T-helper 2 cell treated with Interferon-gamma antibody and Interleukin-4, amounts not matched to agents 5 μg/mL and 100 μg/mL, for 36 hours (primary cell): ENCODE data around the gene CD99.

Experiments used
- DNase-seq: peaks from one replicate; pipeline ENCODE4 v3.0.0; 2021; ENCODE audit warnings: low spot score
- H3K27ac Mint-ChIP-seq: one replicate; pipeline ENCODE4 v1.8.0; 2021; ENCODE audit warnings: mild to moderate bottlenecking, mixed read lengths
- H3K27me3 Mint-ChIP-seq: one replicate; pipeline ENCODE4 v1.8.0; 2021; ENCODE audit warnings: low read depth, mixed read lengths
- H3K36me3 Mint-ChIP-seq: one replicate; pipeline ENCODE4 v1.8.0; 2021; ENCODE audit warnings: low read depth, mixed read lengths
- H3K4me1 Mint-ChIP-seq: one replicate; pipeline ENCODE4 v1.8.0; 2021; ENCODE audit warnings: low read depth, mixed read lengths
- H3K4me3 Mint-ChIP-seq: one replicate; pipeline ENCODE4 v1.8.0; 2022; ENCODE audit warnings: mild to moderate bottlenecking, moderate library complexity, mixed read lengths
- H3K9me3 Mint-ChIP-seq: one replicate; pipeline ENCODE4 v1.8.0; 2021; ENCODE audit warnings: mixed read lengths

Gene CD99, protein sequence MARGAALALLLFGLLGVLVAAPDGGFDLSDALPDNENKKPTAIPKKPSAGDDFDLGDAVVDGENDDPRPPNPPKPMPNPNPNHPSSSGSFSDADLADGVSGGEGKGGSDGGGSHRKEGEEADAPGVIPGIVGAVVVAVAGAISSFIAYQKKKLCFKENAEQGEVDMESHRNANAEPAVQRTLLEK

DNA sequence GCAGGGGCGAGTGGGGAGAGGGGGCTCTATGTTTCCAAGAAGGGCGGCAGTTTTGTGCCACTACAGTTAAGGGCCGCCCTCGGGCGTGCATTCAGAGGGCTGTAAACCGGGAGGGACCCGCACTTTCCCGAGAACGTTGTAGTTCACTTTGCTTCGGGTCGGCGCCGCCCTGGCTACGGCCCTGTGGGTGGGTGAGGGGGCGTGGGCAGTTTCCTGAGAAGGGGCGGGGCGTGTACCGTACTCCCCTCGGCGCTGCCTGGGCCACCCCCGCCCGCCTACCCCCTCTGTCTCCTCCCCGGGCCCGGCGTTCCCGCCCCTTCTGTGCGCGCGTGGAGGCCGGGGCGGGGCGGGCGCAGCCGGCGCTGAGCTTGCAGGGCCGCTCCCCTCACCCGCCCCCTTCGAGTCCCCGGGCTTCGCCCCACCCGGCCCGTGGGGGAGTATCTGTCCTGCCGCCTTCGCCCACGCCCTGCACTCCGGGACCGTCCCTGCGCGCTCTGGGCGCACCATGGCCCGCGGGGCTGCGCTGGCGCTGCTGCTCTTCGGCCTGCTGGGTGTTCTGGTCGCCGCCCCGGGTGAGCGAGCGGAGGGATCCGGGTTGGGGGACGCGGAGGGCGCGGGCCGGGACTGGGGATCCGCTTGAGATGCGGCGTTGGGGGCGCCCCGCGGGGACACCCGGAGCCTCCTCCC, at the start of gene CD99:
TSS of gene CD99 (plus strand) at position 440 of the 687 bp plus-strand sequence. CDS start at position 506, 66 bp downstream.
- Mint-ChIP-seq H3K4me3 (peak within 1 kb of the TSS; percentile 95), H3K27ac (peak within 1 kb of the TSS; percentile 92), H3K4me1 (peaks cover 30% of the 10 kb centered on the region), H3K9me3 (no peaks in the 10 kb centered on the region), H3K27me3 (no peaks in the 10 kb centered on the region), H3K36me3 (peaks cover 31% of the 10 kb centered on the region)
- DNase-seq: peak; percentile 90

DNA sequence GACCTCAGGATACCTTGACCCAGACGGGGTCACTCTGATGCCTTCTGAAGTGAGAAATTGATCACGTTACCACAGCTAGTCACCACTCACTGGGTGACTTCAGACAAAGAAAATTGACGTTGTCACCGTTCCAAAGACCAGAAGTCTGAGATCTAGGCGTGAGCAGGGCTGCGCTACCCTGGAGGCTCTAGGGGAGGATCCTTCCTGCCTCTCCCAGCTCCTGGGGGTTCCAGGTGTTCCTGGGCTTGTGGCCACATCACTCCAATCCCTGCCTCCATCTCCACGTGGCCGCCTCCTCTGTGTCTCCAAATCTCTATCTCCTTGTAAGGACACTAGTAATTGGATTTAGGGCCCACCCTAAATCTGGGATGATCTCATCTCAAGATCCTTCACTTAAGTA, 48.9 kb upstream of the CD99 start:
- Mint-ChIP-seq H3K4me3 (no peak overlapping the region), H3K4me1 (peaks cover under 1% of the 10 kb centered on the region), H3K36me3 (peaks cover 15% of the 10 kb centered on the region), H3K9me3 (no peaks in the 10 kb centered on the region), H3K27me3 (no peaks in the 10 kb centered on the region), H3K27ac (no peak overlapping the region)
- DNase-seq: no peak

- Mint-ChIP-seq H3K9me3 (no peaks in the 10 kb centered on the region), H3K27ac (no peak overlapping the region), H3K36me3 (peaks cover 12% of the 10 kb centered on the region), H3K27me3 (no peaks in the 10 kb centered on the region), H3K4me3 (no peak overlapping the region), H3K4me1 (peaks cover 7% of the 10 kb centered on the region)
- no peak for DNase-seq
These were observed 48.3 kb upstream of the CD99 start for GRCh38 chrX:2642791-2643190.

GRCh38 chrX:2643880-2644279, 47.2 kb upstream of the CD99 start:
- Mint-ChIP-seq H3K36me3 (peaks cover 8% of the 10 kb centered on the region), H3K4me3 (no peak overlapping the region), H3K9me3 (no peaks in the 10 kb centered on the region), H3K27ac (no peak overlapping the region), H3K4me1 (peaks cover 8% of the 10 kb centered on the region), H3K27me3 (no peaks in the 10 kb centered on the region)
- no peak for DNase-seq

- Mint-ChIP-seq H3K4me1 (peaks cover 8% of the 10 kb centered on the region), H3K27ac (no peak overlapping the region), H3K27me3 (no peaks in the 10 kb centered on the region), H3K9me3 (no peaks in the 10 kb centered on the region), H3K36me3 (peaks cover 3% of the 10 kb centered on the region), H3K4me3 (no peak overlapping the region)
- DNase-seq: no peak
These were observed 45.5 kb upstream of the CD99 start for GRCh38 chrX:2645563-2645962.

GRCh38 chrX:2647627-2648026, 43.5 kb upstream of the CD99 start:
- Mint-ChIP-seq H3K4me3 (no peak overlapping the region), H3K36me3 (peaks cover 3% of the 10 kb centered on the region), H3K4me1 (peaks cover 8% of the 10 kb centered on the region), H3K9me3 (no peaks in the 10 kb centered on the region), H3K27me3 (no peaks in the 10 kb centered on the region), H3K27ac (no peak overlapping the region)
- peak; percentile 56 for DNase-seq

DNA sequence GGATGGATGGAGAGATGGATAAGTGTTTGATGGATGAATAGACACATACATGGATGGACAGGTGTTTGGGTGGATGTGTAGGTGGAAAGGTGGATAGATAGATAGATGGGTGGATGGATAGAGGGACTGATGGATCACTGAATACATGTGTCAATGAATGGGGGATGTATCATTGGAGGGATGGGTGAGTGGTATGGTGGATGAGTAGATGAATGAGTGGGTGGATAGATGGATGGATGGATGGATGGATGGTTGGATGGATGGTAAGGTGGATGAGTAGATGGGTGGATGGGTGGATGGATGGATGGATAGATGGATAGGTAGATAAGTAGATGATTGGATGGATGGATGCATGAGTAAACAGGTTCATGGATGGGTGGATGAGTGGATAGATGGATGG, 41.1 kb upstream of the CD99 start:
- no peak overlapping the region for H3K27ac Mint-ChIP-seq

GRCh38 chrX:2650865-2651264, 40.2 kb upstream of the CD99 start:
- Mint-ChIP-seq H3K9me3 (no peaks in the 10 kb centered on the region), H3K36me3 (peaks cover 3% of the 10 kb centered on the region), H3K27ac (no peak overlapping the region), H3K4me3 (no peak overlapping the region), H3K27me3 (no peaks in the 10 kb centered on the region), H3K4me1 (peaks cover 8% of the 10 kb centered on the region)
- no peak for DNase-seq

More for the DNA sequence above, 41.1 kb upstream of the CD99 start:
- DNase-seq: no peak
- Mint-ChIP-seq H3K36me3 (peaks cover 3% of the 10 kb centered on the region), H3K9me3 (no peaks in the 10 kb centered on the region), H3K4me3 (no peak overlapping the region), H3K4me1 (peaks cover 8% of the 10 kb centered on the region), H3K27me3 (no peaks in the 10 kb centered on the region)

DNA sequence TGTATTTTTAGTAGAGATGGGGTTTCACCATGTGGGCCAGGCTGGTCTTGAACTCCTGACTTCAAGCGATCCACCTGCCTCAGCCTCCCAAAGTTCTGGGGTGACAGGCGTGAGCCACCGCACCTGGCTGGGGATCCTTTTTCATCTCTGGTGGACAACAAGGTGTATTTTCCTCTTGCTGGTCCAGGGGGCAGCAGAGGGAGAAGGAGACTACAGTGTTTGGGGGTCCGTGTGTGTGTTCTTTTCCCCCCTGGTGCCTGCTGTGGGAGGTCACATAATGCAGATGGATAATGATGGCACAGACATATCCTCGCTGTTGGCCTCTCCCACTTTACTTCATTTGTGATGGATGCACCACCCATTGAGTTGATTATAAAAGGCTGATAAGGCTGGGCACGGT, 39.0 kb upstream of the CD99 start:
- Mint-ChIP-seq H3K9me3 (no peaks in the 10 kb centered on the region), H3K4me1 (peaks cover 8% of the 10 kb centered on the region), H3K27me3 (no peaks in the 10 kb centered on the region), H3K4me3 (no peak overlapping the region), H3K27ac (no peak overlapping the region), H3K36me3 (peaks cover 3% of the 10 kb centered on the region)
- no peak for DNase-seq

DNA sequence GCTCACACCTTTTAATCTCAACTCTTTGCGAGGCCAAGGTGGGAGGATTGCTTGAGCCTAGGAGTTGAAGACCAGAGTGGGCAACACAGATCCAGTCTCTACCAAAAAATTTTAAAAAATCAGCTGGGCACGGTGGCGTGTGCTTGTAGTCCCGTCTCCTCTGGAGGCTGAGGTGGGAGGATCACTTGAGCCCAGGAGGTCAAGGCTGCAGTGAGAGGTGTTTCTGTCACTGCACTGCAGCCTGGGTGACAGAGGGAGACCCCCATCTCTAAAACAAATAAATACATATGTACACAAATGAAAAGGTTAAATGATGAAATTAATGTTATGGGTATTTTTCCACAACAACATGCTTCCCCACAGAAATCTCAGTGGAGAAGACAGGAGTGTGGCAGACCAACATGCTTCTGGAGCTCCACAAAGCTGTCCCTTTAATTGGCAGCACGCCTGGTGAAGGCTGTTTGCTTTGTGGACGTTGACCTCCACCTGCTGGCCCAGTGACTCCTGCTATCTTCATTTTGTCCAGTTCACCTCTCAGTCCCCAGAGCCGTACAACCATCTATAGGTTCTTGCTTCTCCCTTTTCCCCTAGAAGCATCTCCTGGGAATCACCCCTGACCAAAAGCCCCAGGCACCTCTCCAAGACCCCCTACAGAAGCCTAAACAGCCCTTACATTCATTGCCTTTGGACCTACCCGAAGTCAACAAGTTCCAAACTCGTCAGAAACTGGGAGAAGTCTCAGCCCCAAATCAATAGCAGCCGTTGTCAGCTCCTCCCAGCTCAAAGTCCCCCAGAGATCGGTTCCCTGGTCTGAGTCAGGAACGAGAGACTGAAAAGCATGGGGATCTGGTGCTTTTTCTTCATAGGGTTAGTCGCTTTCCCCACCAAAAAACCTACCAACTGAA, 36.4 kb upstream of the CD99 start:
- no peak for DNase-seq
- no peaks in the 10 kb centered on the region for H3K9me3 Mint-ChIP-seq
- H3K4me3 Mint-ChIP-seq: no peak overlapping the region
- peaks cover 3% of the 10 kb centered on the region for H3K36me3 Mint-ChIP-seq
- H3K4me1 Mint-ChIP-seq: no peaks in the 10 kb centered on the region
- no peaks in the 10 kb centered on the region for H3K27me3 Mint-ChIP-seq
- no peak overlapping the region for H3K27ac Mint-ChIP-seq

DNA sequence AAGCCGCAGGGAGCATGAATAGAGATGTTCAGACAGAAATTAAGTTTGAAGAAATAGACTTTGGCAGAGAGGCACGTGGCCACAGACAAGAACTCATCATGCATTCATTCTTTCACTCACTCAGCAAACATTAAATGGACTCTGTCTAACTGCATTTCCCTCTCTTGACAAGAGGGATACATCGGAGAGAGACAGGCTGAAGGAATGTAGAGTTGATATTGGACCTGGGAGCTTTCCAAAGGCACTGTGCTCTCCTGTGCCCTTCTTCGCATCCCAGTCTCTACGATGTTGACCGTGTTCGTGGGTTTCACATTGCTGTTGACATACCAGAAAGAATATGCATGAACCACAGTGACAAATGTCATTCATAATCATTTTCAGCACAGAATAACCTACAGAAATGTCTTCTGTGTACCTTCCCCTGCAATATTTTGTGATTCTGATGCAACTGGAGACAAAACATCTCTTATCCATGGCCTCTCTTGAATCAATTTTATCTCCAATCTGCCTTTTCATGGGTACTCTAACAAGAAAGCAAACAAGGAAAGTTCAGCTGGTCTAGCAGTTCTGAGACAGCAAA, 34.7 kb upstream of the CD99 start:
- Mint-ChIP-seq H3K36me3 (no peaks in the 10 kb centered on the region), H3K9me3 (no peaks in the 10 kb centered on the region), H3K4me3 (no peak overlapping the region), H3K27ac (no peak overlapping the region), H3K4me1 (no peaks in the 10 kb centered on the region), H3K27me3 (no peaks in the 10 kb centered on the region)
- DNase-seq: no peak

- DNase-seq: no peak
- H3K4me3 Mint-ChIP-seq: no peak overlapping the region
- H3K9me3 Mint-ChIP-seq: no peaks in the 10 kb centered on the region
- no peaks in the 10 kb centered on the region for H3K27me3 Mint-ChIP-seq
- H3K4me1 Mint-ChIP-seq: no peaks in the 10 kb centered on the region
- no peaks in the 10 kb centered on the region for H3K36me3 Mint-ChIP-seq
- H3K27ac Mint-ChIP-seq: no peak overlapping the region
These were observed 33.5 kb upstream of the CD99 start for GRCh38 chrX:2657532-2658113.

DNA sequence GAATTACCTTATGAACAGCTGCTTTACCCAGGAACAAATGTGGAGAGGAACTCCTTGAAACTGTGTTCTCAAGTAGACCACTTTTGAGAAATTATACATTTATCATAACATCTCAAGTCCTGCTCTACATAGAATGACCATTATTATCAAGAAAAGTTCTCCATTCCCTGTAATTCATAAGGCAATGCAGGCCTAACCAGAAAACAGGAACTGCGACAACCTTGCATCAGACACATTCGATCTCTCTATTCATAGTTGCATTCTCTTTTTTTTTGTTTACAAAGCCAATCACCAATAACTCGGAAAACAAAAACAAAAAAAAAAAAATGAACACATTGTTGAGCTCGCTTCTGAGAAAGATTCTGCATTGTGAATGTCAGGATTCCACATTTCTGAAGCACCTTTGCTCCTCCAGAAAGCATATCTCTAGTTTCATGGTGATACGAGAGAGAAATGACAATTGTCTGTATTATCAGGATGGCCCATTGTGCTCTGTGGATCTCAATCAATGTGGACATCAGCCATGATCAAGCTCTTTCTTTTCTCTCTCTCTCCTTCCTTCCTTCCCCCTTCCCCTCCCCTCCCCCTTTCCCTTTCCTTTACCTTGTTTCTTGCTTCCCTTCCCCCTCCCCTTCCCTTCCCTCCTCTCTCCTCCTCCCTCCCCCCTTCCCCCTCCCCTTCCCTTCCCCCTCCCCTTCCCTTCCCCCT, 32.4 kb upstream of the CD99 start:
- H3K36me3 Mint-ChIP-seq: no peaks in the 10 kb centered on the region
- no peaks in the 10 kb centered on the region for H3K9me3 Mint-ChIP-seq
- H3K27me3 Mint-ChIP-seq: no peaks in the 10 kb centered on the region
- no peak for DNase-seq
- H3K4me1 Mint-ChIP-seq: no peaks in the 10 kb centered on the region
- H3K27ac Mint-ChIP-seq: no peak overlapping the region
- H3K4me3 Mint-ChIP-seq: no peak overlapping the region
